ENCODE results near the gene HOXA3.

The HOXA3 gene

DNA sequence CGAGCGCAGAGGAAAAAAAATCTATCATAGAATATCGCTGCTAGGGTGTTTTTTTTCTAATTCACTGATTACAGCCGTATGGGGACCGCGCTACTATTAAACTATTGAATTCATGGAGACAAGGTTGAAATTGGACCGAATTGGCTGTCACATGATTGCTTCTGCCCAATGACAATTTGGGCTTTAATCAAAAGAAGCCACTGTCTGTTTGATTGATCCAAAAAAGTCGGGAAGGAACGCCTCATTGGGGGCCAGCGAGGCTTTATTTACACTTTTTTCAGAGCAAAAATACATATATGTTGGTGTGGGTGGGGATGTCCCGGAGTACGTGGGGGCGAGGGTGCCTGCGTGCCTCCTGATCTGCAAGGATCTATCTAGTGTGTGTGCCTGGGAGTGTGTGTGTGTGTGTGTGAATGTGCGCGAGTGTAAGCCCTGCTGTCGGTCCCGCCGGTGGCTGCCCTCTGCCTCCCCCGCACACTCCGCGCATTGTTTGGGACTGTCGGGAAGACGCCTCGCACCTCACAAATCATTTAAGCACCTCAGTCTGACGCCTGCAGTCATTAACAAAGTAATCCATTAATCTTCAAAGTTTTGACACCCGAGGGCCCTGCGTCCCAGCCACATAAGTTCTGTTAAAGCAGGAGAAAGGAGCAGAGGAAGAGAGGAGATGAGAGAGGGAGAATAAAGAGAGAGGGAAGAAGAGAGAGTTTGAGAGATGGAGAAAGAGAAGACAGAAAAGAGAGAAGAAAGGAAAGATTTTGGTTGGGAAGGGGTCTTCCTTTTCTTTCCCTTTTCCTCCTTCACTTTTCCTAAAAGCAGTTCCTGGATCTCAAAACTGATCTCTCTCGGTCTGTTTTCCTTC is 49.6 kb downstream of the HOXA3 start, which contains the start of gene HOXA2:
Gene HOXA2, minus strand, starts transcription at position 103 of the 862 bp plus-strand sequence. CDS start 183 bp downstream, outside the sequence.
- DNase-seq (ENCODE audit: low read depth), result no peak
- no peak within 1 kb of the TSS for H3K4me3 ChIP-seq (ENCODE audit: control insufficient read depth, low read depth, low read length)
- TF ChIP-seq, protein P1, sequence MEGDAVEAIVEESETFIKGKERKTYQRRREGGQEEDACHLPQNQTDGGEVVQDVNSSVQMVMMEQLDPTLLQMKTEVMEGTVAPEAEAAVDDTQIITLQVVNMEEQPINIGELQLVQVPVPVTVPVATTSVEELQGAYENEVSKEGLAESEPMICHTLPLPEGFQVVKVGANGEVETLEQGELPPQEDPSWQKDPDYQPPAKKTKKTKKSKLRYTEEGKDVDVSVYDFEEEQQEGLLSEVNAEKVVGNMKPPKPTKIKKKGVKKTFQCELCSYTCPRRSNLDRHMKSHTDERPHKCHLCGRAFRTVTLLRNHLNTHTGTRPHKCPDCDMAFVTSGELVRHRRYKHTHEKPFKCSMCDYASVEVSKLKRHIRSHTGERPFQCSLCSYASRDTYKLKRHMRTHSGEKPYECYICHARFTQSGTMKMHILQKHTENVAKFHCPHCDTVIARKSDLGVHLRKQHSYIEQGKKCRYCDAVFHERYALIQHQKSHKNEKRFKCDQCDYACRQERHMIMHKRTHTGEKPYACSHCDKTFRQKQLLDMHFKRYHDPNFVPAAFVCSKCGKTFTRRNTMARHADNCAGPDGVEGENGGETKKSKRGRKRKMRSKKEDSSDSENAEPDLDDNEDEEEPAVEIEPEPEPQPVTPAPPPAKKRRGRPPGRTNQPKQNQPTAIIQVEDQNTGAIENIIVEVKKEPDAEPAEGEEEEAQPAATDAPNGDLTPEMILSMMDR (IDR thresholded peaks at IDR 0.05; ENCODE audit: control insufficient read depth, insufficient read depth, low read depth, low read length, missing control alignments), result no peak

DNA sequence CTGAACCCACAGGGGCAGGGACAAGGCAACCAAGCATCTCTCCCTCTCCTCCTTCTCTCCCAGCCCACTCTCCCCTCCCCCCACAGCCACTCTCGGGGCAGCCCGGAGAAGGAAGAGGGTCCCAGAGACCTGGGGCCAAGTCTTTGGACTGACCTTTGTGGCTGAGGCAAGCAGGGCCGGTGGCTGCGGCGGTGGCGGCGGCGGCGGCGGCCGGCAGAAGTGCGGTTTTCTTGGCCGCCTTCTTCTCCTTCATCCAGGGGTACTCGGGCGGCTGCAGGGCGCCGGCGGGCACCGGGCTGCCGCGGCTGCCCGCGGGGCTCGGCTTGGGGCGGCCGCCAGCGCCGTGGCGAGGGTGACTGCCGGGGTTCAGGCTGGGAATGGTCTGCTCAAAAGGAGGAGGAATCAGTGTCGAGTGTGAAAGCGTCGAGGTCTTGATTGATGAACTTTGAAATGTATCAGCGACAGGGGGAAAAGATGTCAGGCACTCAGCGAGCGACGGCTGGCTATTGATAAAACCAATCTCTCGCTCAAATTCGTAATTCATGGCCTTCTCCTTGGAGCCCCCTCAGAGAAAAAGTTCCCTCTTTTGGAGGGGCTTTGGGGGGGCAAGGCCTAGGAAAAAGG is 50.3 kb downstream of the HOXA3 start:
- no peak for DNase-seq (ENCODE audit: low read depth)
- no peak overlapping the region for H3K4me3 ChIP-seq (ENCODE audit: control insufficient read depth, low read depth, low read length)

DNA sequence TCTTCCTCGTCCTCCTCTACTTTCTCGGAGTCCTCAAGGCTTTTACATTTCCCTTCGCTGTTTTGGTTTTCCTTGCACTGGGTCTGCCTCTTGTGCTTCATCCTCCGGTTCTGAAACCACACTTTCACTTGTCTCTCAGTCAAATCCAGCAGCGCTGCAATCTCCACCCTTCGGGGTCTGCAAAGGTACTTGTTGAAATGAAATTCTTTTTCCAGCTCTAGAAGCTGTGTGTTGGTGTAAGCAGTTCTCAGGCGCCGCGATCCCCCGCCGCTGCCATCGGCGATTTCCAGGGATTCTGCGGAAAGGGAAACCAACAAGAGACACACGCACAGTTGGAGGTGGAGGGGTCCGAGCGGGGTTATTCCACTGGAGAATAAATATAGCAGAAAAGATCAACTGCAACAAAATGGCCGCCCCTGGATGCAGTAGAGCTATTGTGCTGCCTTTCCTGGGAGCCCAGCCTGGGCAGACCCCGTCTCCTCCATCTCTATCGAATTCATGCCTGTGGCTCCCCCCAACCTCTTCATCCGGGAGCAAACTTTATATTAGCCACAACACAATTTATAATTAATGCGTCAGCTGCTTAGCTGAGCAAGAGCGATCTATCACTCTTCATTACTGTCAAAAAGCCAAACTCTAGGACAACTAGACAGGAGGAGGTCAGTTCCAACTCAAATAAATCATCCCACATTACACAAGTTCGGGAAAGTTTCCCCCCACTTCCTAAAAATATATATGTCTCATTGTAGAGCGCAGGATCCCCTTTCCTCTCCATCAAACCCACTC is 51.0 kb downstream of the HOXA3 start:
- no peak overlapping the region for H3K4me3 ChIP-seq (ENCODE audit: control insufficient read depth, low read depth, low read length)
- no peak for DNase-seq (ENCODE audit: low read depth)
- TF ChIP-seq, protein P1 (IDR thresholded peaks at IDR 0.05; ENCODE audit: control insufficient read depth, insufficient read depth, low read depth, low read length, missing control alignments), result no peak

More for the DNA sequence above, 50.3 kb downstream of the HOXA3 start:
- TF ChIP-seq, protein P1 (IDR thresholded peaks at IDR 0.05; ENCODE audit: control insufficient read depth, insufficient read depth, low read depth, low read length, missing control alignments), result no peak

DNA sequence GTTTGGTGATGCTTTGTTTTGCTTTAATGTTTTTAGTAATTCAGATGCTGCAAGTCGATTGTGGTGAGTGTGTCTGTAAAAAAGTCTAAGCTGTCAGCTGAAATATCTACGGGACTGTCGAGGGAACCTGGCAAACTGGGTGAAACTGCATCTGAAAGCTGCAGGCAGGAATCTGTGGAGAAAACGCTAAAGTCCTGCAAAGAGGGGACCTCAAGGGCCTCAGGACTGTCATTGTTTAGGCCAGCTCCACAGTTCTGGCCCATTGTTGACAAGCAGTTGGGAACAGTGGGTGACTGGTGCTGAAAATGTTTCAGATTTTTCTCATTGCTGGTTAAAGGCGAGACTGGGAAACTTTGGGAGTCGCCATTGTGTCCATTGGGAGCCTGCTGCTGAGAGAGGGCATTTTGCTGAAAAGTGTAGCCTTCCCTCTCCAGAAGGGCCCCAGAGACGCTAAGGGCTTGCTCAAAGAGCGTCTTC is 51.7 kb downstream of the HOXA3 start:
- DNase-seq (ENCODE audit: low read depth), result no peak
- TF ChIP-seq, protein P1 (IDR thresholded peaks at IDR 0.05; ENCODE audit: control insufficient read depth, insufficient read depth, low read depth, low read length, missing control alignments), result no peak
- no peak overlapping the region for H3K4me3 ChIP-seq (ENCODE audit: control insufficient read depth, low read depth, low read length)

DNA sequence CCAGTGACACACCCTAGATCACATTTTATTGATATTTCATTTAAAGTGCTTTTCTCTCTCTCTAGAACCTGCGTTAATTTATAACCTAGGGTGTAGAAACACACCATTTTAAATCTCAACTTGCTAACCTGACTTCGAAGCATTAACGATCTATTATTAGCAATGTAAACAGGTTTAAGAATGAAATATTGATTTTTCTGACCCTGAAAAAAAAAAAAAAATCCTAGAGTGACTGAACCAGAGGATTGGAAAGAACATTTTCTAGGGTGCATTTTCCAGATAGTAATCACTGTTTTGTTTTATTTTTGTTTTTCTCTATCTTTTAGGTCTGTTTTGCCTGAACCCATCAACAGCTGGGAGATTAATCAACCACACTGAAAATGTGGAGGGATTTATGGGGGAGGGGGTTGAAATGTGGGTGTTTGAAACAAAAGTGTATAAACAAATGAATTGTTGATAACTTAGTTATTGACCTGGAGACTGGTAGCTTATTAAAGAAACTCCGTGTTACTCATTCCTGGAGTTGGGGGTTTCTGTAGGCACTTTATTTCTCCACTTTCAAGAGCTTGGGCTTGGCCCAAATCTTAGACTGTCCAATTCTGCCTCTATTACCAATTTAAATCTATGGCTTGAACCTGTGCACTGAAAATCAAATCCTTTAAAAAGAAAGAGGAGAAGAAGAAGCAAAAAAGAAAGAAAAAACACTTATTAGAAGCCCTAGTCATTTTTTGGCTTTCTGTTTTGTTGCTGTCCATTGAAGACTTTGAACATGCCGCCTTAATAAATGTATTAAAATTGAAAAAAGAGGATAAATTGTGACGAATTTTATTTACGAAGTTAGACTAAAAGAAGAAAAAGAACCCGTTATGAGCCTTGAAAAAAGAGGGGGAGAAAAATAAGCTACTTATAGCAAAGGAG is 52.7 kb downstream of the HOXA3 start:
- TF ChIP-seq, protein P1 (IDR thresholded peaks at IDR 0.05; ENCODE audit: control insufficient read depth, insufficient read depth, low read depth, low read length, missing control alignments), result no peak
- H3K4me3 ChIP-seq (ENCODE audit: control insufficient read depth, low read depth, low read length), result no peak overlapping the region
- no peak for DNase-seq (ENCODE audit: low read depth)
